Cortex of kidney (tissue), 1 donor: ENCODE data around the gene ANK3.

Source experiments
- DNase-seq: peaks from one replicate; lab custom pipeline; 2025; lab: John Stamatoyannopoulos, UW

ANK3 gene

DNA sequence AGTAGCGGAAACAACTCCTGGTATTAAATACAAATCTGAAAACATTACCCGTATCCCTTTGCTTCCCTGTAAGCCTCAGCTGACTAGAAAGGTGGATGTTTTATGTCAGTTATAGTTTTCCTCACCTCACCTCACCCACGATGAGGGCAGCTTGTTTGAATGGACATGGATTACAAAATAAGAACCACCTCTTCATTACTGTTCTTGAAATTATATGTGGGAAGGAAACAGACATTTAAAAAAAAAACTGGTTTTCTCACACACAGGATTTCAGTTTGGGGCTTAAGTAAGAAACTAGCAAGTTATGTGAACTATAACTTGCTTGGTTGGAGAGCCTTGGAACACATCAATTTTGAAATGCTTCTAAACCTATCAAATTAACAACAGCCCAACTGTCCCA lies 250.4 kb downstream of the ANK3 start:
- no peak for DNase-seq

- no peak for DNase-seq
Observed at GRCh38 chr10:60138842-60139241, 250.8 kb downstream of the ANK3 start.

- no peak for DNase-seq
Observed at GRCh38 chr10:60138026-60138425, 251.6 kb downstream of the ANK3 start.

- DNase-seq = no peak
Observed at GRCh38 chr10:60137292-60137992, 252.2 kb downstream of the ANK3 start.

- DNase-seq = no peak
Observed at GRCh38 chr10:60135020-60135419, 254.7 kb downstream of the ANK3 start.

DNA sequence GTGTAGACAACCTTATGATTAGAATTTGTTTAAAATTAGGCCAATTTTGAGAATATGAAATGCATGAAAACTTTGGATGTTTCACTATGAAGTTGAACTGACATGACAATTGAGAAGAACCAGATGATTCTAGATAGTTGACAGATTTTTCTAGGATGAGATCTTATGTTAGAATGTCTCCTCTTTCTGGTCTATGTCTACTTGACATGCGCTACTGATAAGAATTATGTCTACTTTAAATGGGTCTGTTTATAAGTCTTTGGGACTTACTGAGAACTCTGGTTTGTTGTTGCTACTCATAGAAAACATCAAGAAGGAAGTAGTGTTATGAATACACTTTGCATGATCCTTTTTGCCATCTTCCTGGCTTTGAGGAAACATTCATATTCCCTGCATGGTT lies 255.1 kb downstream of the ANK3 start:
- no peak for DNase-seq

DNA sequence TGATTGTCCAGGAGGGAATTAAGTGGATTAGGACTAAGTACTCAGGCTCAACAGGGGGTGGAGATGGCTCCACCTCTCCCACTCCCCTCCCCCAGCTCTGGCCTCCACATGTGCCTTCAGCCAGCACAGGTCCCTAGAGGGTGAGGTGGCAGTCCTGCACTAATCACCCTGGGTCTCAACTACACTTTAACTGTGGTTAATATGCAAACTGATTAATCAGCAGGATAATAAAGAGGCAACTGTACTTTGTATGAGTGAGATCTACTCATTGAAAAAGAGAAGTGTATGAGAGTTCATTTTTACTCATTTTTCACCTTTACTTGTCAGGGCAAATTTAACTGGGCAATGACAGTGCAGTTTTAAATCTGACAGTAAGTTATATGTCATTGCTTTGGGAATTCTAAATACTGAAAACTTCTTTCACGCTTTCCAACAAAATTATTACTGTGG lies 259.5 kb downstream of the ANK3 start:
- no peak for DNase-seq

- no peak for DNase-seq
Observed at GRCh38 chr10:60125895-60126294, 263.8 kb downstream of the ANK3 start.

DNA sequence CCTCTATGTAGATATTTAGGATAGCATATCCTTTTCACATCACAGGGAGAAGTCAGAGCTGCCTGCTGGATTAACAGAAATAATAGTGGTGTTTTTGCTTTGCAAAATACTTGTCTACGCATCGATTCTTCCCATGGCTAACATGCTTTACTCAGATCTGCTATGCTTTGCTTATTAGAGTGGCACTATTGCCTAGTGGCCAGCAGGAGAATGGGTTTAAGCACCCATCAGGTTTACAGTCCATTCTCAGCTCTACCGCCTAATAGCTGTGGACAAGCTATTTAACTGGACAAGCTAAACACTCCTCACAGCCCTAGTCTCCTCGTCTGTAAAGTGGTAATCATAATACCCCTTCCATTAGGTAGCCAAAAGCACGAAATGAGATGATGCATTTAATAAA lies 265.1 kb downstream of the ANK3 start:
- no peak for DNase-seq

DNA sequence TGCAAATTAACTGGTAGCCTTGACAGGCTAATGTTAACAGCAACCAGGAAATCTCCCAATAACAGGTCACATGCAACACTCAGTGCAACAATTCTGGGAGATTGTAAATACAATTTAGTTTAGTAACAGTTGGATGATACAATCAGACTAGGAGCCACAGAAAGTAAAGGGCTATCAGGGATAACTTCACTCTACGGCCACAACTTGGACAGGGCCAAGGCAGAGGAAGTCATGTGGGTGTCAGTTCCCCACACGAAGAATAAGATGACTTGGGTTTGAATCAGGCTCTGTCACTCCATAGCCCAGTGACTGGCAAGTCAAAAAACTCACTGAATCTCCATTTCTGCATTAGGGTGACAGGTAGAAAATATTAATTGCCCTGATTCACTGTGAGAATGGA lies 266.0 kb downstream of the ANK3 start:
- no peak for DNase-seq

- DNase-seq = no peak
Observed at GRCh38 chr10:60123172-60123571, 266.5 kb downstream of the ANK3 start.

GRCh38 chr10:60122190-60122589 lies 267.5 kb downstream of the ANK3 start:
- no peak for DNase-seq

- DNase-seq = no peak
Observed at GRCh38 chr10:60114765-60115586, 274.7 kb downstream of the ANK3 start.

DNA sequence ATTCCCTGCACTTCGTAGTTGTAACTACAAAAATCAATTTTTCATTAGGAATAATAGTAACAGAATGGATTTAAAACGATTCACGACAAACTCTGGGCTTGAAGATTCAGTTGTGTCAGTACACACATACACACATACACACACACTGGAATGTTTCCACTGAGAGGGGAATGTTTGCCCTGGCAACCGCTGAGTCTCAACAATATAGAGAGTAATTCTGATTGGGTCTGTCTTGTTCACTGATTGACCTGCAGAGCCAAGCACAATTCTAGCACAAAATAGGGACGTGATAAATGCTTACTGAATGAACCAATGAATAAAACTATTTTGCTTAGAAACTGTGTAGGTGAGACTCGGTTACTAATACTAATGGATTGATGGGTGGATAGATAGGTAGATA lies 278.9 kb downstream of the ANK3 start:
- DNase-seq = no peak

DNA sequence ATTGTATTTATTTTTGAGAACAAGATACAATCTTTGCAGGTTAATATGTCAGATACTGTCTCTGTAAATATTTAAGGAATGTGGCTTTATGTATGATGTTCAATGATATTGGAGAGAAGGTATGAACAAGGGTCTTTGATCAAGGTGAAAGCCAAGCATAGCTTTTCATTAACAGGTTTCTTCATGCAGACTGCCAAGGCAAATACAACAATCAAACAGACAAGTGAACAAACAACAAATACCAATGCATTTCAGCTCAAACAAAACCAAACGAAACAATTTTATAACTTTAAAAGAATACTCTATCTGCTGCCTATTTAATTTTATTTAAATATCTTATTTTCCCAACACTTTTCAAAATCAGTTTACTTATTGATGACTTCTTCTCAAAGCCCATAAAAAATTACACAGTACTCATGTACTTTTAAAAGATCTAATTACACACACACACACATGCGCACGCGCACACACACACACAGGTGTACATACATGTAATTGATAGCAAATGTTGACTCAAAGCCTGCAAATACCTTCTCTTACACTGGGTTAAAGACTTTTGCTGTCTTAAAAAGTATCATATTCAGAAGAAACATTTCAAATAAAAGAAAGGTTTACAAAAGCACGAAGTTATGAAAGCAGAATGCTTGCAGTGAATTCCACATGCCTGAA lies 282.2 kb downstream of the ANK3 start:
- DNase-seq = no peak

- DNase-seq = no peak
Observed at GRCh38 chr10:60105295-60105695, 284.4 kb downstream of the ANK3 start.

DNA sequence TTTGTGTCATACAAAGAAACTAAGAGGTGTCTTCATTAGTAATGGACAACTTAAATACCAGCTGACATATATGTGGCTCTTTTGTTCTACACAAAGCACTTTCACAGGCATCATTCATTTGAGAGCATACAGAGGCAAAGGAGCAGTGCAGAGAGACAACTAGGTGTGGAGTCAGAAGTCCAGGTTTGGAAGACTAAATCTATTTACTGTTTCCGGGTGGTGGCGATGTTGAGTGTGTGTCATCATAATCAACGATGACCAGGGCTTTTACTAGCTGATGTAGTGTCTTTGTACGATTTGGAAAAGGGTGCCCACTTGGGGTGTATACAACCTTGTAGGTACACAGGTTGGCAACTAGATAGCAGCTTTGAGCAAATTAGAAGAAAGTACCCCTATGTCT lies 287.9 kb downstream of the ANK3 start:
- DNase-seq = no peak

DNA sequence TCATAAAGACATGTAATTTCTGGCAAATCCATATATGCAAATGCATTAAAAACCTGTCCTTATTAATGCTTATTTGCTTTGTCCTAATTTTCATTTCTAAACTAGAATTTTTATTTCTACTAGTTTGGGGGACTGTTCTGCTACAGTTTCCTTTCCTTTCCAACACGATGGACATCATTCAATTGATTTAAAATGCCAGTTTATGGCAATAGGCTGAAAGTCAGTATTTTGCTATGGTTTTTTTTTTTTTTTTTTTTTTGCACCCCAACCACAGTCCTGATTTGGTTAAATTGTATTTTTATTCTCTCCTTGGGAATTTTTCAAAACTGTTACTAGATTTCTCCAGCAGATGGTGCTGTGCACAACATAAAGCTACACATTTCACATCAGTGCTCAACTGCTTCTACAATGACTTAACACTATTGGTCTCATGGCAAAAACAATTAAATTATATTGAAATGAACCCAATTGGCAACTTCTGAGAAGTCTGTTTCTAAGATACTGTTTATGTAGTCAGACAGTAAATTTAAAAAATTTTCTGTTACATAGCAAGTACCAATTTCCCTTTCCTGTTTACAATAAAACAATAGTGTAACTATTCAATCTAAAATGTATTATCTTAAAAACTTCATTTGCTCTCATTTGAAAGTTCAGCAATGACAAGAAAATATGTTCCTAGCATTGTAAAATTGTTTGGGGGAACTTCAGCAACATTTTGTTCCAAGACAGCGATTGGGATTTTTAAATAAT lies 289.5 kb downstream of the ANK3 start:
- DNase-seq = no peak

DNA sequence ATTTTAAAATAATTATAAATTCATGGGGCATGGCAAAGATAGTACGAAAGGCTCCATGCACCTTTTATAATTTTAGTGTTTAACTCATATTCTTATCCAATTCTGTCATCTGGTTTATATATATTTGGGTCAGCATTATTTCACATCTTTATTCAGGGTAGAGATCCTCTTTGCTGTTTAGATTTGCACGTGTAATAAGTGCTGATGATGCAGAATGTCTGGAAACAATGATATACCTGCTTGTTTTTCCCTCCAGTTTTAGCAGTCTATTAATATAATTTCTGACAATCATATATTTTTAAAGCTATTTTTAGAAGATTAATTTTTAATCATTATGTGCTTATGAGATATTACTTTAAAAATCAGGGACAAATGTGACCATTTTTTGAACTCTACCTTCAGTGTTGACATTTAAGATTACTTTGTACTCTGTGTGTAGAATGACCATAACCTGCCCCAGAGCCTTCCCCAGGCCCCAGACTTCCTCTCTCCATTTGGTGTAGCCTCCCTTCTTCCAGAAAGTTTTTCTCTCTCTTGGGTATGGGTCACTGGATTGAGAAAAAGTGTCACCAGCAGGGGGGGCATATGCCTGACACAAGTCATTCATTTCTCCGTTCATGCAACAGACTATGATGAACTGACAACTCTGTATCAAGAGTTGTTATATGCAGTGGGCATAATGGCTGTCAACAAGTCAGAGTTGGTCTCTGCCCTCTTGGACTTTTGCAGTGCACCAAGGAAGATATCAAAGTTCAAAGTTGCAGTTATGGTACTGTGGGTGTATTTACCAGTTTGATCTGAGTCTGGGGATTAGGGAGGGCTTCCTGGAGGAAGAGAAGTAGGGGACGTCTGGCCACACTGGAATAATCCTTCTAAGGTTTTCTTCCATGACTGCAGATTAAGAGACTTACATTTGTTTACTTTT lies 290.7 kb downstream of the ANK3 start:
- DNase-seq = no peak

DNA sequence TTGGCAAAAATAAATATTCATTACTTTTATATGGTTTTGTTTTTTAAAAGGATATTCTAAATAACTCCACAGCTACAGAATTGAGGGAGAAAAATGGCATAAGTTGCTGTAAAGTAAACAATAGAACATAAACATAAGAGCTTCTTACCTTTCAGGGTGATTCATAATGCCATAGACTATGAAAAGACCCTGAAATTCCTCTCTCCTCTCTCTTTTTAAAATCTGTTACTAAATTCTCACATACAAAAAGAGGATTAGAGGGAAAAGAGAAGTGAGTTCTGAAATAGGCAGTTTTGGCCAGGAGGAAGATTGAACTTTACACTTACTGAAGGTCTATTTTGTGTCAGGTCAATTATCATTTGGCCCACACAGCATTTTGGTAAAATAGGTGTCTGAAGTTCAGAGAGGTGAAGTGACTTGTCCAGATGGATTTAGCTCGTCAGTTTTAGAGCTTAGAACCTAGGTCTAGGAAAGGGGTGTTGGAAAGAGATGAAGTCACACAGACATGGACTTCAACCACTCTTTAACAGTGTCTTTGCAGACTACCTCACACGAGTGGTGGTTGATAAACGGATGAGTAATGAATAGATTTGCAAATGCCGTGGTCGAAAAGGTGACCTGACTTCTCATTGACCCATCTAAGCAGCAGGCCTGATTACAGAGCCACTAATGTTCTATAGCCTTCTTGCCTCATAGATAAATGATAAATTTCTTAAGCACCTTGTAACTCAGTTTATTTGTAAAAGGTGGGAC lies 292.7 kb downstream of the ANK3 start:
- no peak for DNase-seq
